Right forelimb (tissue), 1 donor: Measurements from ENCODE around the gene PRKCE.
"Not testable (repeated sequence)": the region's sequence is repeated elsewhere in the genome, so short reads cannot be mapped to it uniquely, and the experiment has no call there.

Experiments
- DNase-seq: peaks from one replicate; pipeline ENCODE4 v3.0.0-alpha.2; 2018

PRKCE gene

GRCh38 chr2:45843136-45843535, 191.7 kb downstream of the PRKCE start:
- no peak for DNase-seq

- DNase-seq = no peak
These were observed 193.5 kb downstream of the PRKCE start for GRCh38 chr2:45844796-45845457.

GRCh38 chr2:45845566-45845965, 194.1 kb downstream of the PRKCE start:
- no peak for DNase-seq

GRCh38 chr2:45849491-45850283, 198.2 kb downstream of the PRKCE start:
- DNase-seq = no peak

- no peak for DNase-seq
These were observed 199.1 kb downstream of the PRKCE start for GRCh38 chr2:45850558-45850957.

- no peak for DNase-seq
These were observed 199.6 kb downstream of the PRKCE start for GRCh38 chr2:45851111-45851510.

- no peak for DNase-seq
These were observed 200.3 kb downstream of the PRKCE start for GRCh38 chr2:45851576-45852304.

- DNase-seq = no peak
These were observed 201.1 kb downstream of the PRKCE start for GRCh38 chr2:45852450-45853150.

GRCh38 chr2:45855374-45855773, 203.9 kb downstream of the PRKCE start:
- no peak for DNase-seq

GRCh38 chr2:45856391-45857274, 205.2 kb downstream of the PRKCE start:
- DNase-seq = no peak

GRCh38 chr2:45857275-45857609, 205.8 kb downstream of the PRKCE start:
- DNase-seq = no peak

- peak; percentile 35 for DNase-seq
These were observed 206.5 kb downstream of the PRKCE start for GRCh38 chr2:45857867-45858520.

GRCh38 chr2:45858872-45859271, 207.4 kb downstream of the PRKCE start:
- not testable (repeated sequence) for DNase-seq

- DNase-seq = no peak
These were observed 208.2 kb downstream of the PRKCE start for GRCh38 chr2:45859682-45860081.

GRCh38 chr2:45860136-45861121, 209.0 kb downstream of the PRKCE start:
- DNase-seq = peak; percentile 84

- DNase-seq = peak; percentile 39
These were observed 211.4 kb downstream of the PRKCE start for GRCh38 chr2:45862843-45863242.

- DNase-seq = peak; percentile 7
These were observed 212.6 kb downstream of the PRKCE start for GRCh38 chr2:45864121-45864520.

GRCh38 chr2:45867349-45867748, 215.9 kb downstream of the PRKCE start:
- DNase-seq = no peak

- DNase-seq = peak; percentile 19
These were observed 216.3 kb downstream of the PRKCE start for GRCh38 chr2:45867800-45868199.

- DNase-seq = no peak
These were observed 217.7 kb downstream of the PRKCE start for GRCh38 chr2:45869165-45869501.
